HFFc6 (cell line): ENCODE data around the gene PRDX4. TPM values are rescaled to one million over a fixed set of nuclear protein-coding genes. Genes with fewer than 3 reads are reported as not detected.

Experiments used
- DNase-seq: peaks from one replicate; pipeline ENCODE4 v3.0.0-alpha.2; 2018
- H3K27ac Mint-ChIP-seq: 2 replicates; pipeline ENCODE4 v1.8.0; 2020; ENCODE audit warnings: mild to moderate bottlenecking, mixed read lengths
- H3K27me3 Mint-ChIP-seq: 2 replicates; pipeline ENCODE4 v1.8.0; 2021; ENCODE audit warnings: mild to moderate bottlenecking, moderate library complexity, mixed read lengths; ENCODE audit not compliant: insufficient read depth
- H3K36me3 Mint-ChIP-seq: 2 replicates; pipeline ENCODE4 v1.8.0; 2021; ENCODE audit warnings: low read depth, mixed read lengths
- H3K4me1 Mint-ChIP-seq: 2 replicates; pipeline ENCODE4 v1.8.0; 2020; ENCODE audit warnings: low read depth, mixed read lengths
- H3K4me3 Mint-ChIP-seq: 2 replicates; pipeline ENCODE4 v1.8.0; 2020; ENCODE audit warnings: mild to moderate bottlenecking, moderate library complexity, mixed read lengths
- H3K9me3 Mint-ChIP-seq: 2 replicates; pipeline ENCODE4 v1.8.0; 2020; ENCODE audit warnings: mild to moderate bottlenecking, mixed read lengths
- CTCF ChIP-seq: fragments of 200-600 bp; sonication (generic); IDR thresholded peaks from 2 replicates; pipeline ENCODE4 v1.5.0; 2021; ENCODE audit warnings: antibody characterized with exemption, mild to moderate bottlenecking
- total RNA-seq, 6 experiments: library from RNA; stranded (reverse); fragmentation: NEBNext Ultra II Directional; extraction: Animal tissue kit (Norgen Biotek cat#: 25700); gene quantifications; 2 replicates in 1 of 6; 3 replicates in 5 of 6; pipeline ENCODE4 v1.2.3, GENCODE V29; 2021

The PRDX4 gene
- total RNA-seq, 6 experiments from 2014 or later = 125 to 149 (median 136) TPM

GRCh38 chrX:23631136-23631535, 36.2 kb upstream of the PRDX4 start:
- H3K36me3 Mint-ChIP-seq = no peaks in the 10 kb centered on the region
- no peak overlapping the region for H3K4me3 Mint-ChIP-seq
- peaks cover 9% of the 10 kb centered on the region for H3K27me3 Mint-ChIP-seq
- DNase-seq = no peak
- H3K27ac Mint-ChIP-seq = no peak overlapping the region
- no peak for TF ChIP-seq CTCF
- H3K9me3 Mint-ChIP-seq = no peaks in the 10 kb centered on the region
- no peaks in the 10 kb centered on the region for H3K4me1 Mint-ChIP-seq

- no peaks in the 10 kb centered on the region for H3K36me3 Mint-ChIP-seq
- H3K27me3 Mint-ChIP-seq = peaks cover 12% of the 10 kb centered on the region
- no peak overlapping the region for H3K4me3 Mint-ChIP-seq
- TF ChIP-seq CTCF = peak; percentile 52
- no peaks in the 10 kb centered on the region for H3K9me3 Mint-ChIP-seq
- no peak overlapping the region for H3K27ac Mint-ChIP-seq
- no peak for DNase-seq
- H3K4me1 Mint-ChIP-seq = no peaks in the 10 kb centered on the region
These were observed 33.3 kb upstream of the PRDX4 start for GRCh38 chrX:23633834-23634580.

- no peak overlapping the region for H3K4me3 Mint-ChIP-seq
- no peak for TF ChIP-seq CTCF
- no peaks in the 10 kb centered on the region for H3K36me3 Mint-ChIP-seq
- H3K4me1 Mint-ChIP-seq = no peaks in the 10 kb centered on the region
- DNase-seq = no peak
- no peaks in the 10 kb centered on the region for H3K9me3 Mint-ChIP-seq
- H3K27ac Mint-ChIP-seq = no peak overlapping the region
- H3K27me3 Mint-ChIP-seq = peaks cover 10% of the 10 kb centered on the region
These were observed 30.1 kb upstream of the PRDX4 start for GRCh38 chrX:23637187-23637586.

GRCh38 chrX:23643020-23643419, 24.3 kb upstream of the PRDX4 start:
- TF ChIP-seq CTCF = no peak
- H3K36me3 Mint-ChIP-seq = no peaks in the 10 kb centered on the region
- peaks cover 4% of the 10 kb centered on the region for H3K27me3 Mint-ChIP-seq
- no peak for DNase-seq
- H3K9me3 Mint-ChIP-seq = no peaks in the 10 kb centered on the region
- H3K4me3 Mint-ChIP-seq = no peak overlapping the region
- H3K4me1 Mint-ChIP-seq = no peaks in the 10 kb centered on the region
- H3K27ac Mint-ChIP-seq = no peak overlapping the region

- Mint-ChIP-seq H3K27ac (no peak overlapping the region), H3K4me3 (no peak overlapping the region), H3K4me1 (no peaks in the 10 kb centered on the region), H3K27me3 (peaks cover 6% of the 10 kb centered on the region), H3K9me3 (no peaks in the 10 kb centered on the region), H3K36me3 (no peaks in the 10 kb centered on the region)
- no peak for TF ChIP-seq CTCF
- no peak for DNase-seq
These were observed 22.5 kb upstream of the PRDX4 start for GRCh38 chrX:23644744-23645143.
